ENCODE results near the gene TMEM35A. TPM values are rescaled to one million over a fixed set of nuclear protein-coding genes. Genes with fewer than 3 reads are reported as not detected.

Gene TMEM35A
- polyA plus RNA-seq, 1 donor from 2014 or later, result 252 TPM

GRCh38 chrX:101136235-101136634, 57.6 kb downstream of the TMEM35A start:
- Histone ChIP-seq H3K9me2 (ENCODE audit: insufficient read depth, low read length) (no peaks in the 10 kb centered on the region), H3K9ac (ENCODE audit: low read length) (no peak overlapping the region), H3K27me3 (ENCODE audit: insufficient read depth, low read depth, low read length) (no peaks in the 10 kb centered on the region), H3K27ac (ENCODE audit: low read length) (no peak overlapping the region), H3K36me3 (ENCODE audit: insufficient read depth, low read length) (no peaks in the 10 kb centered on the region), H3K4me2 (ENCODE audit: low read length) (no peak overlapping the region), H3K9me3 (ENCODE audit: low read length) (no peaks in the 10 kb centered on the region), H3K79me2 (replicated peaks; ENCODE audit: insufficient read depth, low read length) (no peaks in the 10 kb centered on the region), H3F3A (ENCODE audit: insufficient read depth, low read length, poor library complexity, severe bottlenecking) (no peaks in the 10 kb centered on the region), H3K4me3 (ENCODE audit: low read length) (no peak overlapping the region), H2AFZ (ENCODE audit: low read depth, low read length) (no peak overlapping the region), H4K20me1 (ENCODE audit: insufficient read depth) (no peaks in the 10 kb centered on the region)
- TF ChIP-seq CTCF (IDR thresholded peaks at IDR 0.05; ENCODE audit: poor library complexity, severe bottlenecking) (no peak), REST (IDR thresholded peaks at IDR 0.05; ENCODE audit: borderline replicate concordance) (no peak), SMC3 (conservative IDR thresholded peaks at IDR 0.05; ENCODE audit: poor library complexity) (no peak), MXI1 (conservative IDR thresholded peaks at IDR 0.05; ENCODE audit: poor library complexity, severe bottlenecking) (no peak), EP300 (conservative IDR thresholded peaks at IDR 0.05; ENCODE audit: poor library complexity, severe bottlenecking) (no peak), EZH2 (IDR thresholded peaks at IDR 0.05; ENCODE audit: borderline replicate concordance, insufficient read depth, low read length, poor library complexity, severe bottlenecking) (no peak), POLR2AphosphoS5 (IDR thresholded peaks at IDR 0.05) (no peak), RAD21 (conservative IDR thresholded peaks at IDR 0.05) (no peak), TAF1 (IDR thresholded peaks at IDR 0.05; ENCODE audit: low read depth) (no peak)

Other genes with a start within 250 kb of the TMEM35A start
- gene NOX1, start 204.5 kb upstream of the TMEM35A start, polyA plus RNA-seq, result not detected in 2 replicates
- gene XKRX, start 150.0 kb upstream of the TMEM35A start, polyA plus RNA-seq, result not detected in 2 replicates
- not detected in 2 replicates for gene ARL13A, start 109.2 kb upstream of the TMEM35A start, polyA plus RNA-seq
- gene TRMT2B, start 26.8 kb upstream of the TMEM35A start, polyA plus RNA-seq, result 6.0 and 6.8 TPM in 2 replicates
- 1.7 and 1.8 TPM in 2 replicates for gene CENPI, start 19.3 kb downstream of the TMEM35A start, polyA plus RNA-seq
- 10.0 TPM in 2 replicates for gene DRP2, start 140.9 kb downstream of the TMEM35A start, polyA plus RNA-seq
- gene TAF7L, start 212.5 kb downstream of the TMEM35A start, polyA plus RNA-seq, result 0.59 and 1.1 TPM in 2 replicates

Measured in neural cell (in vitro differentiated cells).